Breast epithelium (tissue), 3 donors: ENCODE measurements around the gene MMS19.

Experiments
- CTCF ChIP-seq, 3 donors: fragments of 450-650 bp; IDR thresholded peaks; one replicate each; pipeline ENCODE4 v1.5.1; 2016 to 2017; ENCODE audit warnings: antibody characterized with exemption in 3 of 3, mild to moderate bottlenecking in 3 of 3, moderate library complexity in 3 of 3
- POLR2A ChIP-seq: fragments of 450-650 bp; IDR thresholded peaks from one replicate; pipeline ENCODE4 v1.6.1; 2016; ENCODE audit warnings: antibody characterized with exemption, mild to moderate bottlenecking, moderate library complexity
- POLR2AphosphoS5 ChIP-seq, 3 donors: sonication (generic); formaldehyde crosslinking; IDR thresholded peaks; one replicate each; pipeline ENCODE4 v1.6.1; 2017; ENCODE audit warnings: antibody characterized with exemption in 3 of 3

GRCh38 chr10:97483921-97484320 lies 14.3 kb downstream of the MMS19 start:
- TF ChIP-seq POLR2A (no peak), CTCF (IDR thresholded peaks at IDR 0.05) (no peak), POLR2AphosphoS5 (IDR thresholded peaks at IDR 0.05) (no peak)
